ENCODE results near the gene SEPTIN8. TPM values are rescaled to one million over a fixed set of nuclear protein-coding genes. Genes with fewer than 3 reads are reported as not detected.

Gene SEPTIN8
- total and polyA plus RNA-seq, 2 of the 13 experiments (the other 11 are each of a cell fraction or from before 2014, with no cell fraction given), result 41.4 to 49.9 TPM

DNA sequence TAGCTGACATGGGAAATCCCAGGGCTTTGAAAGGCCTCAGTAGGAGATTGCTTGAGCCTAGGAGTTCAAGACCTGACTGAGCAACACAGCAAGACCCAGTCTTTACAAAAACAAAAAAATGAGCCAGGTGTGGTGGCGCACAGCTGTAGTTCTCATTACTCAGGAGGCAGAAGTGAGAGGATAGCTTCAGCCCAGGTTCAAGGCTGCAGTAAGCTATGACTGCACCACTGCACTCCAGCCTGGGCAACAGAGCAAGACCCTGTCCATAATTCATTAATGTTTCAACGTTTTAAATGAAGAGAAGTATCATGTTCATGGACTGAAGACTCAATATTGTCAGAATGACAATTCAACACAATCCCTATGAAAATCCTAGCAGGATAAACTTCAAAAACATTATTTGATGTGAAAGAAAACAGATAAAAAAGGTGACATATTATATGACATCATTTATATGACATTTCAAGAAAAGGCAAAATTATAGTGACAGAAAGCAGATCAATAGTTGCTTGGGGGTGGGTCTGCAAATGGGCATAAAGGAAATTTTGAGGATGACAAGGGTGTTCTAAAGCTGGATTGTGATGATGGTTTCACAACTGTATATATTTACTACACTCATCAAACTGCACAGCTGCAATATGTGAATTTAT lies 43.4 kb downstream of the SEPTIN8 start:
- no peak overlapping the region for H2AFZ ChIP-seq (ENCODE audit: low read length)
- ChIA-PET CTCF (ENCODE audit: low intra/inter-chr PET ratio, low total read pairs) (no interaction called here), POLR2A (interaction anchor here (2.5 kb wide), 1 partner anchor 74 kb away, joined by 5 read pairs; no protein-coding TSS in a partner anchor)
- no peaks in the 10 kb centered on the region for H4K20me1 ChIP-seq (ENCODE audit: insufficient read depth, low read length)
- no peak overlapping the region for H3K9ac ChIP-seq (ENCODE audit: insufficient read depth, low read depth, low read length)
- no peak overlapping the region for H3K27ac ChIP-seq (ENCODE audit: extremely low read length, insufficient read depth, low read length)
- TF ChIP-seq ATF7 (IDR thresholded peaks at IDR 0.05) (peak; percentile 75; the same call in 1 of the 2 replicates), ATF7 (CRISPR knock-in tag; IDR thresholded peaks at IDR 0.05) (no peak), TEAD3 (CRISPR knock-in tag; optimal IDR thresholded peaks at IDR 0.05; ENCODE audit: borderline replicate concordance) (no peak), TAF15 (IDR thresholded peaks at IDR 0.05; ENCODE audit: low read depth, low read length, poor library complexity, severe bottlenecking) (no peak), CHCHD3 (CRISPR knock-in tag; IDR thresholded peaks at IDR 0.05) (no peak), ZNF205 (CRISPR knock-in tag; IDR thresholded peaks at IDR 0.05) (no peak)
- WGBS (ENCODE audit: low lambda C conversion rate), result 48% methylated on average over 2 of the region's 2 CpGs
- ATAC-seq (no peak), FAIRE-seq (no peak), DNase-seq (ENCODE audit: low spot score) (no peak)
- no peaks in the 10 kb centered on the region for H3K27me3 ChIP-seq (ENCODE audit: control insufficient read depth in 1 of 2, insufficient read depth in 2 of 2, low read length in 2 of 2)
- BruUV-seq (replicated peaks), result no TSS peak
- in situ Hi-C loops (cut with HindIII; ENCODE audit: extremely low pct_ligation_motif_present, low pct_unique_long_range_greater_than_20kb) (no loop called here), intact Hi-C loops (cut with micrococcal nuclease; ENCODE audit: unreplicated experiment) (no loop called here)
- no peaks in the 10 kb centered on the region for H3K9me3 ChIP-seq (ENCODE audit: low read length)
- no peaks in the 10 kb centered on the region for H3K36me3 ChIP-seq (replicated peaks in 1 of 2; ENCODE audit: control insufficient read depth in 1 of 2, insufficient read depth in 2 of 2, low read length in 2 of 2)
- H3K4me3 ChIP-seq (replicated peaks in 1 of 3; ENCODE audit: insufficient read depth in 1 of 3, low read depth in 2 of 3, low read length in 3 of 3), result no peak overlapping the region
- peaks cover 23% of the 10 kb centered on the region for H3K4me1 ChIP-seq (ENCODE audit: insufficient read depth, low read length)
- H3K4me2 ChIP-seq (ENCODE audit: low read depth, low read length), result no peak overlapping the region
- no peaks in the 10 kb centered on the region for H3K79me2 ChIP-seq (ENCODE audit: insufficient read depth, low read length)

DNA sequence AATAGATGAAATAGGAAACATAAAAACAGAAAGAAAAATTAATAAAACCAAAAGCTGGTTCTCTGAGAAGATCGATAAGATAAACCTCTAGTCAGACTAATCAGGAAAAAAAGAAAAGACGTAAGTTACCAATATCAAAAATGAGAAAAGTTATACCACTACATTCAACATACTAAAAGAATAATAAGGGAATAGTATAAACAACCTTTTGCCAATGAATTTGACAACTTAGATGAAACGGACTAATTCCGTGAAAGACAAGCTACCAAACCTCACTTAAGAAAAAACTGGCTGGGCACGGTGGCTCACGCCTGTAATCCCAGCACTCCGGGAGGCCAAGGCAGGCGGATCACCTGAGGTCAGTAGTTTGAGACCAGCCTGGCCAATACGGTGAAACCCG lies 47.1 kb downstream of the SEPTIN8 start:
- intact Hi-C loops (cut with micrococcal nuclease; ENCODE audit: unreplicated experiment) (no loop called here), in situ Hi-C loops (cut with HindIII; ENCODE audit: extremely low pct_ligation_motif_present, low pct_unique_long_range_greater_than_20kb) (no loop called here)
- no peak overlapping the region for H3K9ac ChIP-seq (ENCODE audit: insufficient read depth, low read depth, low read length)
- ChIA-PET POLR2A (no interaction called here), CTCF (ENCODE audit: low intra/inter-chr PET ratio, low total read pairs) (no interaction called here)
- no peaks in the 10 kb centered on the region for H3K9me3 ChIP-seq (ENCODE audit: low read length)
- ATAC-seq, result no peak
- no peaks in the 10 kb centered on the region for H3K27me3 ChIP-seq (ENCODE audit: control insufficient read depth in 1 of 2, insufficient read depth in 2 of 2, low read length in 2 of 2)
- WGBS (ENCODE audit: low lambda C conversion rate), result 95% methylated on average over 10 of the region's 10 CpGs
- H3K27ac ChIP-seq (ENCODE audit: extremely low read length, insufficient read depth, low read length), result no peak overlapping the region
- DNase-seq (ENCODE audit: low spot score), result no peak
- TF ChIP-seq, protein P1, sequence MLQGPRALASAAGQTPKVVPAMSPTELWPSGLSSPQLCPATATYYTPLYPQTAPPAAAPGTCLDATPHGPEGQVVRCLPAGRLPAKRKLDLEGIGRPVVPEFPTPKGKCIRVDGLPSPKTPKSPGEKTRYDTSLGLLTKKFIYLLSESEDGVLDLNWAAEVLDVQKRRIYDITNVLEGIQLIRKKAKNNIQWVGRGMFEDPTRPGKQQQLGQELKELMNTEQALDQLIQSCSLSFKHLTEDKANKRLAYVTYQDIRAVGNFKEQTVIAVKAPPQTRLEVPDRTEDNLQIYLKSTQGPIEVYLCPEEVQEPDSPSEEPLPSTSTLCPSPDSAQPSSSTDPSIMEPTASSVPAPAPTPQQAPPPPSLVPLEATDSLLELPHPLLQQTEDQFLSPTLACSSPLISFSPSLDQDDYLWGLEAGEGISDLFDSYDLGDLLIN (CRISPR knock-in tag; IDR thresholded peaks at IDR 0.05; ENCODE audit: borderline replicate concordance), result no peak
- no peak for TF ChIP-seq PCBP1 (IDR thresholded peaks at IDR 0.05; ENCODE audit: borderline replicate concordance, low read depth, low read length)
- TF ChIP-seq HNRNPK (IDR thresholded peaks at IDR 0.05; ENCODE audit: low read depth, low read length, poor library complexity, severe bottlenecking), result no peak
- no peak for TF ChIP-seq KLF9 (CRISPR knock-in tag; IDR thresholded peaks at IDR 0.05; ENCODE audit: low read depth)
- no peak for TF ChIP-seq ZFP82 (CRISPR knock-in tag; IDR thresholded peaks at IDR 0.05; ENCODE audit: borderline replicate concordance)
- TF ChIP-seq ZNF773 (CRISPR knock-in tag; IDR thresholded peaks at IDR 0.05; ENCODE audit: borderline replicate concordance), result no peak
- TF ChIP-seq, protein P2, sequence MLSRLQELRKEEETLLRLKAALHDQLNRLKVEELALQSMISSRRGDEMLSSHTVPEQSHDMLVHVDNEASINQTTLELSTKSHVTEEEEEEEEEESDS (CRISPR knock-in tag; IDR thresholded peaks at IDR 0.05; ENCODE audit: borderline replicate concordance), result no peak
- TF ChIP-seq, protein P3, sequence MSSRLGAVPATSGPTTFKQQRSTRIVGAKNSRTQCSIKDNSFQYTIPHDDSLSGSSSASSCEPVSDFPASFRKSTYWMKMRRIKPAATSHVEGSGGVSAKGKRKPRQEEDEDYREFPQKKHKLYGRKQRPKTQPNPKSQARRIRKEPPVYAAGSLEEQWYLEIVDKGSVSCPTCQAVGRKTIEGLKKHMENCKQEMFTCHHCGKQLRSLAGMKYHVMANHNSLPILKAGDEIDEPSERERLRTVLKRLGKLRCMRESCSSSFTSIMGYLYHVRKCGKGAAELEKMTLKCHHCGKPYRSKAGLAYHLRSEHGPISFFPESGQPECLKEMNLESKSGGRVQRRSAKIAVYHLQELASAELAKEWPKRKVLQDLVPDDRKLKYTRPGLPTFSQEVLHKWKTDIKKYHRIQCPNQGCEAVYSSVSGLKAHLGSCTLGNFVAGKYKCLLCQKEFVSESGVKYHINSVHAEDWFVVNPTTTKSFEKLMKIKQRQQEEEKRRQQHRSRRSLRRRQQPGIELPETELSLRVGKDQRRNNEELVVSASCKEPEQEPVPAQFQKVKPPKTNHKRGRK (CRISPR knock-in tag; IDR thresholded peaks at IDR 0.05), result no peak
- TF ChIP-seq ZNF772 (CRISPR knock-in tag; IDR thresholded peaks at IDR 0.05), result no peak
- no peak for TF ChIP-seq ZNF850 (CRISPR knock-in tag; conservative IDR thresholded peaks at IDR 0.05)
- no peak for TF ChIP-seq NCOA5 (CRISPR knock-in tag; IDR thresholded peaks at IDR 0.05)
- no peak for TF ChIP-seq CBX1 (IDR thresholded peaks at IDR 0.05; ENCODE audit: low read depth)
- no peaks in the 10 kb centered on the region for H3K4me1 ChIP-seq (ENCODE audit: insufficient read depth, low read length)
- no peaks in the 10 kb centered on the region for H3K79me2 ChIP-seq (ENCODE audit: insufficient read depth, low read length)
- no peaks in the 10 kb centered on the region; a peak in 1 of 5 replicates for H3K36me3 ChIP-seq (replicated peaks in 1 of 2; ENCODE audit: control insufficient read depth in 1 of 2, insufficient read depth in 2 of 2, low read length in 2 of 2)
- no peak overlapping the region for H3K4me2 ChIP-seq (ENCODE audit: low read depth, low read length)
- no peak overlapping the region for H3K4me3 ChIP-seq (replicated peaks in 1 of 3; ENCODE audit: insufficient read depth in 1 of 3, low read depth in 2 of 3, low read length in 3 of 3)
- BruUV-seq (replicated peaks), result no TSS peak
- no peak overlapping the region for H2AFZ ChIP-seq (ENCODE audit: low read length)
- FAIRE-seq, result no peak
- H4K20me1 ChIP-seq (ENCODE audit: insufficient read depth, low read length), result no peaks in the 10 kb centered on the region

Measured in HepG2 (cell line).